ENCODE data around the gene RAN. TPM values are rescaled to one million over a fixed set of nuclear protein-coding genes. Genes with fewer than 3 reads are reported as not detected.

RAN gene
- total and polyA plus RNA-seq, 9 of the 15 experiments (the other 6 are each of a cell fraction or from before 2014, with no cell fraction given): 1,687 to 3,820 (median 2,300) TPM

DNA sequence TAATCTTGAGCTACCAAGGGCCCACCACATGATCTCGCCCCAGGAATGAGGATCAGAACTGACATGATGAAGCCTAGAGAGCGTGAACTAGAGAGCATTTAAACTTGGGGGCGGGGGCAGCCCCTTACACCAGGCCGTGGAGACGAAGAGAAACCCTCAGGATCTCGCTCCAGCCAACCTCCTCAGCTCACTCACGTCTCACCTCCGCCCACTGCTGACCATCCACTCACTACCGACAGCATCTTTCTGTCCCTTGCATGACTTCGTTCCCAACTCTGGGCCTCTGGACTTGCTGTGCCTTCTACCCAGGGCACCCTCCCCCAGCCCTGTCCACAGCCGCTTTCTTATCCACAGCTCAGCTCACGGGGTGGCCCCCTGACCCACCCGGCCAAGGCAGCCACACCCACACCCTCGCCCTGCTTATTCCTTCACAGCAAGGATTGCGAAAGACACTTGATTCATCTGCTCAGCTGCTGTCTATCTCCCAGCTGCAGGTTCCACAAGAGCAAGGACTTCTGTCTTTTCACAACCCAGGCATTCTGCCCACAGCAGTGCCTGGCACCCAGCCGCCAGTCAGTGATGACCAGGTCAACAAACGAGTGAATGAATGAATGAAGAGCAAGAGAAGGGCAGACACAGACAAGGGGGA is 39.2 kb upstream of the RAN start (continued):
- no peak for TF ChIP-seq ZNF444 (CRISPR knock-in tag; IDR thresholded peaks at IDR 0.05)
- TF ChIP-seq TCF3 (CRISPR knock-in tag; IDR thresholded peaks at IDR 0.05): peak; percentile 87
- TF ChIP-seq POU5F1 (IDR thresholded peaks at IDR 0.05; ENCODE audit: borderline replicate concordance, low read depth, low read length, partially characterized antibody): no peak
- 0 out of 2 replicates have a peak, but pooled peaks have one; percentile 35 for TF ChIP-seq SAFB (IDR thresholded peaks at IDR 0.05; ENCODE audit: borderline replicate concordance, low read depth, low read length)
- no peak for TF ChIP-seq NR2C2 (CRISPR knock-in tag; IDR thresholded peaks at IDR 0.05)
- peak; percentile 35; the same call in 1 of the 2 replicates for TF ChIP-seq NR2C2 (tag; IDR thresholded peaks at IDR 0.05)
- TF ChIP-seq ETS2 (tag; IDR thresholded peaks at IDR 0.05; ENCODE audit: borderline replicate concordance, poor library complexity, severe bottlenecking): no peak
- TF ChIP-seq PTRF (tag; IDR thresholded peaks at IDR 0.05): no peak
- TF ChIP-seq ZNF263 (CRISPR knock-in tag; IDR thresholded peaks at IDR 0.05; ENCODE audit: borderline replicate concordance): no peak
- peak; percentile 35 for TF ChIP-seq HMGN3 (IDR thresholded peaks at IDR 0.05; ENCODE audit: borderline replicate concordance, extremely low read depth, insufficient read length, low read depth, low read length)
- no peak for TF ChIP-seq ILK (tag; IDR thresholded peaks at IDR 0.05; ENCODE audit: borderline replicate concordance, low read depth)
- TF ChIP-seq ZNF24 (IDR thresholded peaks at IDR 0.05): peak; percentile 84; the same call in 1 of the 2 replicates
- 0 out of 2 replicates have a peak, but pooled peaks have one; percentile 12 for TF ChIP-seq MYC (IDR thresholded peaks at IDR 0.05; ENCODE audit: low read depth, low read length)
- TF ChIP-seq MYC (CRISPR knock-in tag; IDR thresholded peaks at IDR 0.05; ENCODE audit: borderline replicate concordance, low read depth): no peak
- peak; percentile 83 for TF ChIP-seq ZBTB2 (IDR thresholded peaks at IDR 0.05)
- peak; percentile 61 for TF ChIP-seq NFIC (IDR thresholded peaks at IDR 0.05)
- TF ChIP-seq ZNF316 (IDR thresholded peaks at IDR 0.05): no peak
- TF ChIP-seq ZNF589 (CRISPR knock-in tag; IDR thresholded peaks at IDR 0.05; ENCODE audit: low read depth): no peak
- TF ChIP-seq TAL1 (IDR thresholded peaks at IDR 0.05): peak; percentile 65
- TF ChIP-seq ARHGAP35 (IDR thresholded peaks at IDR 0.05; ENCODE audit: partially characterized antibody): no peak
- no peak for TF ChIP-seq PREB (CRISPR knock-in tag; IDR thresholded peaks at IDR 0.05)
- TF ChIP-seq ZNF449 (CRISPR knock-in tag; IDR thresholded peaks at IDR 0.05): no peak
- TF ChIP-seq, protein P1, sequence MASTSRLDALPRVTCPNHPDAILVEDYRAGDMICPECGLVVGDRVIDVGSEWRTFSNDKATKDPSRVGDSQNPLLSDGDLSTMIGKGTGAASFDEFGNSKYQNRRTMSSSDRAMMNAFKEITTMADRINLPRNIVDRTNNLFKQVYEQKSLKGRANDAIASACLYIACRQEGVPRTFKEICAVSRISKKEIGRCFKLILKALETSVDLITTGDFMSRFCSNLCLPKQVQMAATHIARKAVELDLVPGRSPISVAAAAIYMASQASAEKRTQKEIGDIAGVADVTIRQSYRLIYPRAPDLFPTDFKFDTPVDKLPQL (IDR thresholded peaks at IDR 0.05; ENCODE audit: extremely low read depth, insufficient read length): no peak

All from K562 (cell line).